Measurements from ENCODE around the gene CUL3. TPM values are rescaled to one million over a fixed set of nuclear protein-coding genes. Genes with fewer than 3 reads are reported as not detected.

Gene CUL3
- total RNA-seq, 1 experiment from 2014 or later, result 104 TPM

GRCh38 chr2:224472137-224472536 lies 113.0 kb downstream of the CUL3 start:
- intact Hi-C loops (cut with micrococcal nuclease; ENCODE audit: unreplicated experiment), result no loop called here
- BruUV-seq (replicated peaks), result no TSS peak

GRCh38 chr2:224469374-224469964 lies 115.7 kb downstream of the CUL3 start:
- Histone ChIP-seq H3K27ac (ENCODE audit: low read length) (no peak overlapping the region), H3K27me3 (ENCODE audit: control insufficient read depth, insufficient read depth, low read length) (no peaks in the 10 kb centered on the region), H3K4me3 (ENCODE audit: low read depth in 2 of 2, low read length in 2 of 2) (no peak overlapping the region), H3K9me3 (ENCODE audit: control insufficient read depth, insufficient read depth, low read depth, low read length) (no peaks in the 10 kb centered on the region), H3K4me1 (ENCODE audit: control insufficient read depth, insufficient read depth, low read length) (peaks cover 4% of the 10 kb centered on the region; the same call in 1 of the 2 replicates), H3K36me3 (ENCODE audit: control insufficient read depth, insufficient read depth, low read length) (peaks cover 18% of the 10 kb centered on the region)
- in situ Hi-C loops (cut with HindIII; ENCODE audit: low pct_unique_long_range_greater_than_20kb, low sequenced_read_pairs) (no loop called here), intact Hi-C loops (cut with micrococcal nuclease; ENCODE audit: unreplicated experiment) (no loop called here)
- ChIA-PET POLR2A (interaction anchor here (0.6 kb wide), 1 partner anchor 191 kb away, joined by 7 read pairs; no protein-coding TSS in a partner anchor), CTCF (interaction anchor here (0.7 kb wide), 1 partner anchor 115 kb away, joined by 8 read pairs; no protein-coding TSS in a partner anchor)
- ATAC-seq (peak; percentile 40; the same call in 1 of the 2 replicates), DNase-seq (ENCODE audit: low read depth, low spot score) (no peak)
- no peak for TF ChIP-seq TCF7L2 (IDR thresholded peaks at IDR 0.05; ENCODE audit: low read depth, low read length)
- no peak for TF ChIP-seq POLR2AphosphoS5 (IDR thresholded peaks at IDR 0.05; ENCODE audit: low read depth, low read length)
- no peak for TF ChIP-seq CTCF (IDR thresholded peaks at IDR 0.05)
- no peak for TF ChIP-seq SIN3A (IDR thresholded peaks at IDR 0.05; ENCODE audit: borderline replicate concordance, insufficient read depth, low read depth, low read length)
- no peak for TF ChIP-seq REST (IDR thresholded peaks at IDR 0.05; ENCODE audit: insufficient read depth in 1 of 2, low read depth in 2 of 2, low read length in 1 of 2)
- no TSS peak for BruUV-seq (replicated peaks)

More at GRCh38 chr2:224472137-224472536, 113.0 kb downstream of the CUL3 start:
- no peak for DNase-seq (ENCODE audit: low read depth, low spot score)
- in situ Hi-C loops (cut with HindIII; ENCODE audit: low pct_unique_long_range_greater_than_20kb, low sequenced_read_pairs), result no loop called here
- CTCF ChIA-PET, result no interaction called here
- TF ChIP-seq POLR2AphosphoS5 (IDR thresholded peaks at IDR 0.05; ENCODE audit: low read depth, low read length) (no peak), SIN3A (IDR thresholded peaks at IDR 0.05; ENCODE audit: borderline replicate concordance, insufficient read depth, low read depth, low read length) (no peak), REST (IDR thresholded peaks at IDR 0.05; ENCODE audit: insufficient read depth in 1 of 2, low read depth in 2 of 2, low read length in 1 of 2) (no peak), TCF7L2 (IDR thresholded peaks at IDR 0.05; ENCODE audit: low read depth, low read length) (no peak), CTCF (IDR thresholded peaks at IDR 0.05) (no peak)
- H3K27ac ChIP-seq (ENCODE audit: low read length), result no peak overlapping the region
- ATAC-seq, result no peak
- no peaks in the 10 kb centered on the region for H3K27me3 ChIP-seq (ENCODE audit: control insufficient read depth, insufficient read depth, low read length)
- peaks cover 4% of the 10 kb centered on the region; the same call in 1 of the 2 replicates for H3K4me1 ChIP-seq (ENCODE audit: control insufficient read depth, insufficient read depth, low read length)
- peaks cover 24% of the 10 kb centered on the region for H3K36me3 ChIP-seq (ENCODE audit: control insufficient read depth, insufficient read depth, low read length)
- H3K9me3 ChIP-seq (ENCODE audit: control insufficient read depth, insufficient read depth, low read depth, low read length), result no peaks in the 10 kb centered on the region
- POLR2A ChIA-PET, result no interaction called here
- no peak overlapping the region for H3K4me3 ChIP-seq (ENCODE audit: low read depth in 2 of 2, low read length in 2 of 2)
